SK-N-SH (cell line): ENCODE measurements around the gene TGFBRAP1. TPM values are rescaled to one million over a fixed set of nuclear protein-coding genes. Genes with fewer than 3 reads are reported as not detected.

Source experiments
- CTCF ChIA-PET: fragments of 300-600, 350-600 bp; formaldehyde crosslinking; extraction: SDS; loops from one replicate; lab custom pipeline; 2021; lab: Yijun Ruan, JAX
- POLR2A ChIA-PET: fragments of 350-600 bp; sonication (Branson Sonifier 250); formaldehyde crosslinking; extraction: SDS; loops from one replicate; lab custom pipeline; 2020; ENCODE audit warnings: antibody characterized with exemption, inconsistent platforms; lab: Yijun Ruan, JAX
- DNase-seq: peaks from one replicate; pipeline ENCODE4 v3.0.0; 2012
- H2AFZ ChIP-seq: fragments of 200-600 bp; sonication (generic); 2 replicates; pipeline ENCODE4 v1.8.1; 2016; ENCODE audit warnings: antibody characterized with exemption, mild to moderate bottlenecking, low read depth
- H3F3A ChIP-seq: fragments of 200-600 bp; sonication (generic); replicated peaks from 2 replicates; pipeline ENCODE3; 2016; ENCODE audit warnings: antibody characterized with exemption, mild to moderate bottlenecking; ENCODE audit not compliant: insufficient read depth
- H3K27ac ChIP-seq, 2 experiments: fragments of 200-500 bp in 1 of 2; fragments of 200-600 bp in 1 of 2; sonication (Bioruptor generic) in 1 of 2; sonication (generic), shearing (Covaris generic) in 1 of 2; 2 replicates each; pipeline versions ENCODE4 v1.5.1 to v1.6.1; 2014 to 2016; ENCODE audit warnings: low read depth in 2 of 2, inconsistent platforms in 1 of 2, low read length in 1 of 2, mild to moderate bottlenecking in 1 of 2, mixed read lengths in 1 of 2
- H3K27me3 ChIP-seq: fragments of 200-600 bp; sonication (generic), shearing (Covaris generic); 2 replicates; pipeline ENCODE4 v1.6.1; 2016; ENCODE audit warnings: mixed run types; ENCODE audit not compliant: insufficient read depth
- H3K36me3 ChIP-seq, 2 experiments: fragments of 200-500 bp in 1 of 2; fragments of 200-600 bp in 1 of 2; sonication (Bioruptor generic) in 1 of 2; sonication (generic) in 1 of 2; replicated peaks in 1 of 2; 2 replicates each; pipeline versions ENCODE3 to v1.5.1; 2014 to 2016; ENCODE audit warnings: low read length in 1 of 2, mild to moderate bottlenecking in 1 of 2; ENCODE audit not compliant: insufficient read depth in 2 of 2, control insufficient read depth in 1 of 2
- H3K4me1 ChIP-seq, 2 experiments: fragments of 200-500 bp in 1 of 2; fragments of 200-600 bp in 1 of 2; sonication (Bioruptor generic) in 1 of 2; sonication (generic), shearing (Covaris generic) in 1 of 2; 2 replicates each; pipeline versions ENCODE4 v1.5.1 to v1.6.1; 2014 to 2016; ENCODE audit warnings: low read depth in 1 of 2, low read length in 1 of 2, mixed run types in 1 of 2; ENCODE audit not compliant: insufficient read depth in 2 of 2, control insufficient read depth in 1 of 2
- H3K4me2 ChIP-seq: fragments of 200-600 bp; sonication (generic), shearing (Covaris generic); 2 replicates; pipeline ENCODE4 v1.6.1; 2017; ENCODE audit warnings: mixed run types
- H3K4me3 ChIP-seq, 2 experiments: fragments of 200-500 bp in 1 of 2; fragments of 200-600 bp in 1 of 2; sonication (Bioruptor generic) in 1 of 2; sonication (generic), shearing (Covaris generic) in 1 of 2; 2 replicates each; pipeline versions ENCODE4 v1.5.1 to v1.8.1; 2014 to 2016; ENCODE audit warnings: low read depth in 2 of 2, inconsistent platforms in 1 of 2, low read length in 1 of 2, mild to moderate bottlenecking in 1 of 2, mixed read lengths in 1 of 2, moderate library complexity in 1 of 2
- H3K79me2 ChIP-seq: fragments of 200-600 bp; sonication (generic); 2 replicates; pipeline ENCODE4 v1.8.1; 2017; ENCODE audit warnings: mild to moderate bottlenecking; ENCODE audit not compliant: insufficient read depth
- H3K9ac ChIP-seq: fragments of 200-600 bp; sonication (generic); 2 replicates; pipeline ENCODE4 v1.6.1; 2017; ENCODE audit warnings: mixed run types
- H3K9me2 ChIP-seq: fragments of 200-600 bp; sonication (generic); 2 replicates; pipeline ENCODE4 v1.6.1; 2017; ENCODE audit warnings: mixed run types
- H3K9me3 ChIP-seq: fragments of 200-600 bp; sonication (generic); 2 replicates; pipeline ENCODE4 v1.6.1; 2017; ENCODE audit warnings: mixed run types, mild to moderate bottlenecking, moderate library complexity
- H4K20me1 ChIP-seq: fragments of 200-600 bp; sonication (generic); 2 replicates; pipeline ENCODE4 v1.6.1; 2017; ENCODE audit warnings: mild to moderate bottlenecking, mixed run types; ENCODE audit not compliant: insufficient read depth
- CTCF ChIP-seq: fragments of 200-600 bp; sonication (generic); IDR thresholded peaks from 2 replicates; pipeline ENCODE4 v1.6.1; 2017; ENCODE audit warnings: antibody characterized with exemption, mild to moderate bottlenecking, moderate library complexity
- FOSL2 ChIP-seq: IDR thresholded peaks from 2 replicates; pipeline ENCODE4 v1.4.0; 2012; ENCODE audit warnings: low read depth, mild to moderate bottlenecking, moderate library complexity, borderline replicate concordance
- GABPA ChIP-seq: IDR thresholded peaks from 2 replicates; pipeline ENCODE4 v1.4.0; 2012; ENCODE audit warnings: low read depth, mild to moderate bottlenecking
- GATA2 ChIP-seq: sonication (generic); formaldehyde crosslinking; IDR thresholded peaks from 2 replicates; pipeline ENCODE4 v1.5.0; 2020; ENCODE audit warnings: mild to moderate bottlenecking, missing genetic modification reagents
- MXI1 ChIP-seq: IDR thresholded peaks from 2 replicates; pipeline ENCODE4 v1.6.1; 2012; ENCODE audit warnings: mild to moderate bottlenecking, low read depth, low read length, improper control_type of control experiment
- NFIC ChIP-seq: IDR thresholded peaks from 2 replicates; pipeline ENCODE4 v1.4.0; 2012; ENCODE audit warnings: borderline replicate concordance
- NRF1 ChIP-seq: IDR thresholded peaks from 2 replicates; pipeline ENCODE4 v1.6.1; 2012; ENCODE audit warnings: low read depth, mild to moderate bottlenecking, low read length
- RAD21 ChIP-seq: IDR thresholded peaks from 2 replicates; pipeline ENCODE4 v1.6.1; 2012; ENCODE audit warnings: mild to moderate bottlenecking, low read length
- RCOR1 ChIP-seq: fragments of 150-350 bp; IDR thresholded peaks from 2 replicates; pipeline ENCODE4 v1.6.1; 2017; ENCODE audit warnings: antibody characterized with exemption, low read length
- REST ChIP-seq: IDR thresholded peaks from 2 replicates; pipeline ENCODE4 v1.6.1; 2012; ENCODE audit warnings: mild to moderate bottlenecking, low read depth, low read length, moderate library complexity
- TAF1 ChIP-seq: IDR thresholded peaks from 2 replicates; pipeline ENCODE4 v1.6.1; 2012; ENCODE audit warnings: low read depth, mild to moderate bottlenecking, low read length, moderate library complexity, borderline replicate concordance
- USF2 ChIP-seq: fragments of 150-350 bp; IDR thresholded peaks from 2 replicates; pipeline ENCODE4 v1.6.1; 2017; ENCODE audit warnings: antibody characterized with exemption, low read length, low read depth, borderline replicate concordance
- WGBS: methylation state at CpG from one replicate; pipeline ENCODE4 v1.1.6; 2017; ENCODE audit warnings: low lambda C conversion rate; 5-methylcytosine and 5-hydroxymethylcytosine counted together
- polyA plus RNA-seq, 3 experiments: library from polyadenylated mRNA; depleted of rRNA; stranded (reverse); fragments of >200 nt; gene quantifications; 2 replicates each; pipeline ENCODE4 v1.2.3, GENCODE V29; 2012

TGFBRAP1 gene
- polyA plus RNA-seq, 1 of the 3 experiments (the other 2 are of a cell fraction), result 5.7 TPM

GRCh38 chr2:105294046-105294445, 35.5 kb downstream of the TGFBRAP1 start:
- CTCF ChIA-PET, result interaction anchor here (0.9 to 3.9 kb wide), 14 partner anchors 13 to 189 kb away, joined by 3 to 42 read pairs (median 8); no protein-coding TSS in a partner anchor
- POLR2A ChIA-PET, result no interaction called here
- Histone ChIP-seq H4K20me1 (no peaks in the 10 kb centered on the region), H3K79me2 (no peaks in the 10 kb centered on the region), H3K4me1 (peaks cover 0 to 3% of the 10 kb centered on the region in 2 experiments; a peak in 1 of 4 replicates), H3K36me3 (peaks cover 21 to 51% of the 10 kb centered on the region in 2 experiments), H3K9me3 (no peaks in the 10 kb centered on the region), H3K27me3 (no peaks in the 10 kb centered on the region), H3K9me2 (no peaks in the 10 kb centered on the region), H2AFZ (no peak overlapping the region), H3K9ac (no peak overlapping the region), H3K4me2 (no peak overlapping the region), H3K4me3 (no peak overlapping the region), H3K27ac (no peak overlapping the region), H3F3A (peaks cover 7% of the 10 kb centered on the region)
- DNase-seq, result no peak
- 89% methylated on average over 6 of the region's 6 CpGs for WGBS
- TF ChIP-seq NFIC (no peak), GATA2 (CRISPR knock-in tag) (no peak), CTCF (no peak), FOSL2 (no peak), NRF1 (no peak), TAF1 (no peak), RAD21 (no peak), MXI1 (no peak), GABPA (no peak), REST (no peak), USF2 (no peak), RCOR1 (no peak)
